AG04450 (cell line): ENCODE results near the gene PSMA7. TPM values are rescaled to one million over a fixed set of nuclear protein-coding genes. Genes with fewer than 3 reads are reported as not detected.

Experiments used
- CTCF ChIA-PET: fragments of 300-600, 350-600 bp; formaldehyde crosslinking; extraction: SDS; loops from one replicate; lab custom pipeline; 2022; ENCODE audit warnings: antibody characterized with exemption, inconsistent platforms; lab: Charles Lee
- POLR2A ChIA-PET: fragments of 350-600 bp; formaldehyde crosslinking; extraction: SDS; loops from one replicate; lab custom pipeline; 2021; ENCODE audit warnings: antibody characterized with exemption, inconsistent platforms; lab: Yijun Ruan, JAX
- DNase-seq: peaks from one replicate; pipeline ENCODE4 v3.0.0-alpha.2; 2011; ENCODE audit warnings: low read depth, low spot score
- H3K27ac ChIP-seq: one replicate; pipeline ENCODE4 v1.5.1; 2012; ENCODE audit warnings: low read depth, low read length, control low read depth
- H3K27me3 ChIP-seq: one replicate; pipeline ENCODE4 v1.6.0; 2012; ENCODE audit warnings: low read length; ENCODE audit not compliant: control insufficient read depth, insufficient read depth
- H3K4me3 ChIP-seq: 2 replicates; pipeline ENCODE4 v1.5.1; 2011; ENCODE audit warnings: mild to moderate bottlenecking, low read depth, low read length, control low read depth
- H3K9me3 ChIP-seq: 2 replicates; pipeline ENCODE4 v1.5.1; 2012; ENCODE audit warnings: low read length; ENCODE audit not compliant: control insufficient read depth, insufficient read depth
- CTCF ChIP-seq: IDR thresholded peaks from 2 replicates; pipeline ENCODE4 v1.5.1; 2011; ENCODE audit warnings: low read depth, low read length, control low read depth, inconsistent platforms
- polyA minus RNA-seq: library from RNA; depleted of rRNA, polyadenylated mRNA; stranded (reverse); fragments of >200 nt; gene quantifications from 2 replicates; pipeline ENCODE4 v1.2.3, GENCODE V29; 2011; rRNA and poly(A)+ RNA removed
- polyA plus RNA-seq: library from polyadenylated mRNA; depleted of rRNA; stranded (reverse); fragments of >200 nt; gene quantifications from 2 replicates; pipeline ENCODE4 v1.2.3, GENCODE V29; 2011; rRNA removed

The PSMA7 gene
- polyA plus RNA-seq (368 and 383 TPM in 2 replicates), polyA minus RNA-seq (147 and 177 TPM in 2 replicates)

- Histone ChIP-seq H3K4me3 (peak within 1 kb of the TSS; percentile 73), H3K27ac (peak within 1 kb of the TSS; percentile 31), H3K9me3 (no peaks in the 10 kb centered on the region; the same call in 1 of the 2 replicates), H3K27me3 (no peaks in the 10 kb centered on the region)
- no peak for TF ChIP-seq CTCF
- DNase-seq: no peak
- CTCF ChIA-PET: no interaction called here
- POLR2A ChIA-PET: interaction anchor here (0.6 to 1.9 kb wide), 3 partner anchors 22 to 77 kb away, joined by 3 to 8 read pairs (median 4); partner anchors contain the start of genes LSM14B and TAF4
These were observed at the start of gene PSMA7, which contains the start of gene SS18L1 for GRCh38 chr20:62143081-62143956. TSS of gene PSMA7 (minus strand) at chr20:62143394. CDS start at chr20:62143303, 91 bp downstream. TSS of gene SS18L1 (plus strand) at chr20:62143769. CDS start at chr20:62143821, 52 bp downstream.

GRCh38 chr20:62192635-62193034, 49.4 kb upstream of the PSMA7 start:
- no peak for TF ChIP-seq CTCF
- H3K4me3 ChIP-seq: no peak overlapping the region
- ChIA-PET POLR2A (no interaction called here), CTCF (no interaction called here)
- no peaks in the 10 kb centered on the region for H3K27me3 ChIP-seq
- H3K9me3 ChIP-seq: no peaks in the 10 kb centered on the region
- no peak overlapping the region for H3K27ac ChIP-seq
- no peak for DNase-seq

- Histone ChIP-seq H3K27me3 (no peaks in the 10 kb centered on the region), H3K9me3 (no peaks in the 10 kb centered on the region), H3K27ac (no peak overlapping the region), H3K4me3 (no peak overlapping the region)
- POLR2A ChIA-PET: no interaction called here
- no peak for DNase-seq
- no peak for TF ChIP-seq CTCF
- CTCF ChIA-PET: interaction anchor here (0.5 kb wide), 1 partner anchor 110 kb away, joined by 5 read pairs; no protein-coding TSS in a partner anchor
These were observed 48.8 kb upstream of the PSMA7 start for GRCh38 chr20:62191781-62192559.

DNA sequence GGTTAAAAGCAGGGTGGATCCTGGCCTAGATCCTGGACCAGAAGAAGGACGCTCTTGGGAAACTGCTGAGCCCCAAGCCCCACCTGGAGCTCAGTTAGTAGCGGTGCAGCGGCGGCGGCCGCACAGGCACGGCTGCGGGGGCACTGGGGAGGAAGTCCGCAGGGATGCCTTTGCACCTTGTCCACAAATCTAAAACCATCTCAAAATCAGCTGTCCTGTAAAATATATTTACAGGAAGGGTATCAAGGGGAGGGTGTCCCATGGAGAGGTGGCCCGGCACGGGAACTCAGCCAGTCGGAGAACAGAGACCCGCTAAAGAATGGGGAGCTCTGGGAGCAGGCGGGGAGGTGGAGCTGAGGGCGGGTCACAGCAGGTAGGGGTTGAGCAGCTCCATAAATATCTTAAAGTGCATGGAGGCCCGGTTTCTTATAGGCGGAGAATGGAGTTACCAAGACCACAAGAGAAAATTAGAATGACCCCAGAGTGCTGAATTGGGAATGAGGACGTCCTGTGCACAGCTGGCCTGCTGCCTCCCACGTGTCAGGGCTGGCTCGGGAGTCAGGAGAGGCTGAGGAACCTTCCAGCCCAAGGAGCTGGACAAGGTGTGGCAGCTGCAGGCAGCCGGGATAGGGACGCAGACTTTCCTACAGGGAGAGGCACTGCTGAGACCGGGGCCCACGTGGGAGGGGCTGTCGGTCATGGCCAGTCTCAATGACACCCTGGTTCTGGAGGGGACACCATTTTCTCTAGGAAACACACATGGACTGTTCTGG, 47.6 kb upstream of the PSMA7 start:
- no peaks in the 10 kb centered on the region for H3K27me3 ChIP-seq
- ChIA-PET CTCF (no interaction called here), POLR2A (no interaction called here)
- no peaks in the 10 kb centered on the region for H3K9me3 ChIP-seq
- no peak for DNase-seq
- no peak overlapping the region for H3K27ac ChIP-seq
- no peak overlapping the region for H3K4me3 ChIP-seq
- TF ChIP-seq CTCF: no peak
